ENCODE measurements around the gene FHIT. TPM values are rescaled to one million over a fixed set of nuclear protein-coding genes. Genes with fewer than 3 reads are reported as not detected.

The FHIT gene
- polyA plus RNA-seq, 1 of the 3 experiments (the other 2 are of a cell fraction) = 0.41 TPM

DNA sequence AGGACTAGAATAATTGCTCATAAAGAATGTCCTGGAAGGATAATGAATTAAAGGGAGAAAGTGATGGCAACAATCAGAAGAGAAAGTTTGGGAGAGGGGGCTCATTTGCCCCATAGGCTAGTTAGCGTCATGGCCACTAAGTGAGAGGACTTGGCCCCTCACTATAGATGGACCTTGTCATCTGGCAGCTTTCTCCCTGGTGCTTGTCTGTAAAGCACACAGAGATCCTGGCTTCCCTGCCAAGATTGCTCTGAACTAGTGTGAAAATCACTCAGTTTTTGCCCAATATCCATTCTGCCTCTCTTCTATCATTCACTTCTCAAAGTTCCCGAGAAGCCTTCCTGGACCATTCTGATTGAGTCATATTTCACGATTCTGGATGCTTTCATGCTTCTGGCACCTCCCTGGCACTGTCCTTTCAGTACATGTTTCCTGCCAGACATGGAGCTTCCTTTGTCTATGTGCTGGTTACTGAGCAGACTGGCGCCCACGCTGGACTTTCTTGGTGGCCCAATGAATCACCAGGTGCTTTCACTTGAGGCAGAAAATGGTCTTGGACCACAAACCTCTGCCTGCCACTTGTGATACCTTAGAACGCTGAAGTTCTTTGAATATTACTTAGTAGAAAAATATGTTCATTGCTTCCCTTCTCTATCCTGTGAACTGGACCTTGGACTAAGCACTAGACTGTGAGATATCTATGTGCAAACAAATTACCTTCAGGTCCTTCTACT is 1491.8 kb downstream of the FHIT start:
- Histone ChIP-seq H3K9me3 (no peaks in the 10 kb centered on the region), H3K9me2 (no peaks in the 10 kb centered on the region), H4K20me1 (ENCODE audit: insufficient read depth) (no peaks in the 10 kb centered on the region), H3K9ac (no peak overlapping the region), H2AFZ (ENCODE audit: low read depth) (no peak overlapping the region), H3K27me3 (ENCODE audit: insufficient read depth) (no peaks in the 10 kb centered on the region; the same call in 1 of the 2 replicates), H3K4me3 (ENCODE audit: low read depth in 2 of 2, low read length in 1 of 2) (no peak overlapping the region), H3K4me1 (ENCODE audit: control insufficient read depth in 1 of 2, insufficient read depth in 2 of 2, low read depth in 1 of 2, low read length in 1 of 2) (peaks cover 0 to 9% of the 10 kb centered on the region in 2 experiments; a peak in 1 of 4 replicates), H3K36me3 (replicated peaks in 1 of 2; ENCODE audit: control insufficient read depth in 1 of 2, insufficient read depth in 2 of 2, low read length in 1 of 2) (no peaks in the 10 kb centered on the region), H3F3A (replicated peaks; ENCODE audit: insufficient read depth) (no peaks in the 10 kb centered on the region), H3K27ac (ENCODE audit: low read depth in 2 of 2, low read length in 1 of 2) (no peak overlapping the region), H3K4me2 (no peak overlapping the region), H3K79me2 (ENCODE audit: insufficient read depth) (no peaks in the 10 kb centered on the region)
- DNase-seq = no peak
- CTCF ChIA-PET = interaction anchor here (0.6 to 1.2 kb wide), 2 partner anchors 9 to 12 kb away, joined by 3 to 4 read pairs; no protein-coding TSS in a partner anchor
- POLR2A ChIA-PET = no interaction called here
- TF ChIP-seq FOXJ3 (CRISPR knock-in tag; IDR thresholded peaks at IDR 0.05) (no peak), CHD2 (IDR thresholded peaks at IDR 0.05; ENCODE audit: low read length, partially characterized antibody) (no peak), GATA2 (CRISPR knock-in tag; IDR thresholded peaks at IDR 0.05) (no peak), NFIC (IDR thresholded peaks at IDR 0.05; ENCODE audit: borderline replicate concordance) (no peak), EP300 (IDR thresholded peaks at IDR 0.05; ENCODE audit: borderline replicate concordance in 1 of 2, low read depth in 1 of 2, low read length in 1 of 2) (no peak), SIN3A (IDR thresholded peaks at IDR 0.05; ENCODE audit: borderline replicate concordance, low read depth, low read length) (no peak), SMC3 (IDR thresholded peaks at IDR 0.05; ENCODE audit: low read depth, low read length) (no peak), EZH2phosphoT487 (IDR thresholded peaks at IDR 0.05; ENCODE audit: borderline replicate concordance, low read depth) (no peak), ELF1 (IDR thresholded peaks at IDR 0.05) (no peak), RCOR1 (IDR thresholded peaks at IDR 0.05; ENCODE audit: low read length) (no peak), FOXM1 (IDR thresholded peaks at IDR 0.05; ENCODE audit: low read depth) (no peak), RXRA (IDR thresholded peaks at IDR 0.05; ENCODE audit: borderline replicate concordance, low read depth) (no peak), MXI1 (IDR thresholded peaks at IDR 0.05; ENCODE audit: low read depth, low read length) (no peak), MEF2A (IDR thresholded peaks at IDR 0.05; ENCODE audit: borderline replicate concordance, low read depth) (no peak), GABPA (IDR thresholded peaks at IDR 0.05; ENCODE audit: low read depth) (no peak)
- TF ChIP-seq, protein P1, sequence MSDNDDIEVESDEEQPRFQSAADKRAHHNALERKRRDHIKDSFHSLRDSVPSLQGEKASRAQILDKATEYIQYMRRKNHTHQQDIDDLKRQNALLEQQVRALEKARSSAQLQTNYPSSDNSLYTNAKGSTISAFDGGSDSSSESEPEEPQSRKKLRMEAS (IDR thresholded peaks at IDR 0.05; ENCODE audit: low read depth) = no peak
- TF ChIP-seq, protein P2, sequence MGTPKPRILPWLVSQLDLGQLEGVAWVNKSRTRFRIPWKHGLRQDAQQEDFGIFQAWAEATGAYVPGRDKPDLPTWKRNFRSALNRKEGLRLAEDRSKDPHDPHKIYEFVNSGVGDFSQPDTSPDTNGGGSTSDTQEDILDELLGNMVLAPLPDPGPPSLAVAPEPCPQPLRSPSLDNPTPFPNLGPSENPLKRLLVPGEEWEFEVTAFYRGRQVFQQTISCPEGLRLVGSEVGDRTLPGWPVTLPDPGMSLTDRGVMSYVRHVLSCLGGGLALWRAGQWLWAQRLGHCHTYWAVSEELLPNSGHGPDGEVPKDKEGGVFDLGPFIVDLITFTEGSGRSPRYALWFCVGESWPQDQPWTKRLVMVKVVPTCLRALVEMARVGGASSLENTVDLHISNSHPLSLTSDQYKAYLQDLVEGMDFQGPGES (IDR thresholded peaks at IDR 0.05; ENCODE audit: low read depth, low read length) = no peak
- TF ChIP-seq, protein P3, sequence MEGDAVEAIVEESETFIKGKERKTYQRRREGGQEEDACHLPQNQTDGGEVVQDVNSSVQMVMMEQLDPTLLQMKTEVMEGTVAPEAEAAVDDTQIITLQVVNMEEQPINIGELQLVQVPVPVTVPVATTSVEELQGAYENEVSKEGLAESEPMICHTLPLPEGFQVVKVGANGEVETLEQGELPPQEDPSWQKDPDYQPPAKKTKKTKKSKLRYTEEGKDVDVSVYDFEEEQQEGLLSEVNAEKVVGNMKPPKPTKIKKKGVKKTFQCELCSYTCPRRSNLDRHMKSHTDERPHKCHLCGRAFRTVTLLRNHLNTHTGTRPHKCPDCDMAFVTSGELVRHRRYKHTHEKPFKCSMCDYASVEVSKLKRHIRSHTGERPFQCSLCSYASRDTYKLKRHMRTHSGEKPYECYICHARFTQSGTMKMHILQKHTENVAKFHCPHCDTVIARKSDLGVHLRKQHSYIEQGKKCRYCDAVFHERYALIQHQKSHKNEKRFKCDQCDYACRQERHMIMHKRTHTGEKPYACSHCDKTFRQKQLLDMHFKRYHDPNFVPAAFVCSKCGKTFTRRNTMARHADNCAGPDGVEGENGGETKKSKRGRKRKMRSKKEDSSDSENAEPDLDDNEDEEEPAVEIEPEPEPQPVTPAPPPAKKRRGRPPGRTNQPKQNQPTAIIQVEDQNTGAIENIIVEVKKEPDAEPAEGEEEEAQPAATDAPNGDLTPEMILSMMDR (IDR thresholded peaks at IDR 0.05) = no peak
- 33% methylated on average over 6 of the region's 6 CpGs for WGBS (ENCODE audit: low lambda C conversion rate)
